Smooth muscle cell (in vitro differentiated cells): ENCODE data around the gene NCAM1. TPM values are rescaled to one million over a fixed set of nuclear protein-coding genes. Genes with fewer than 3 reads are reported as not detected.

Experiments
- DNase-seq: peaks from one replicate; lab custom pipeline; 2025; ENCODE audit not compliant: unreplicated experiment; lab: John Stamatoyannopoulos, UW
- H2AFZ ChIP-seq: fragments of 200-600 bp; sonication (generic); 2 replicates; pipeline ENCODE4 v1.6.0; 2016; ENCODE audit warnings: antibody characterized with exemption, low read depth, mild to moderate bottlenecking
- H3F3A ChIP-seq: fragments of 200-600 bp; sonication (generic); 2 replicates; pipeline ENCODE4 v1.6.0; 2017; ENCODE audit warnings: antibody characterized with exemption, low read depth
- H3K27ac ChIP-seq: fragments of 200-600 bp; sonication (generic); 2 replicates; pipeline ENCODE4 v1.5.1; 2016; ENCODE audit warnings: low read depth, mild to moderate bottlenecking
- H3K27me3 ChIP-seq: fragments of 200-600 bp; sonication (generic); 2 replicates; pipeline ENCODE4 v1.6.1; 2016; ENCODE audit warnings: low read depth, mild to moderate bottlenecking
- H3K36me3 ChIP-seq: fragments of 200-600 bp; sonication (generic); 2 replicates; pipeline ENCODE4 v1.5.1; 2016; ENCODE audit warnings: low read depth
- H3K4me1 ChIP-seq: fragments of 200-600 bp; sonication (generic); 2 replicates; pipeline ENCODE4 v1.5.1; 2016; ENCODE audit warnings: low read depth
- H3K4me2 ChIP-seq: fragments of 200-600 bp; sonication (generic); 2 replicates; pipeline ENCODE4 v1.6.0; 2016; ENCODE audit warnings: mild to moderate bottlenecking
- H3K4me3 ChIP-seq: fragments of 200-600 bp; sonication (generic); 2 replicates; pipeline ENCODE4 v1.5.1; 2016; ENCODE audit warnings: mild to moderate bottlenecking
- H3K79me2 ChIP-seq: fragments of 200-600 bp; sonication (generic); 2 replicates; pipeline ENCODE4 v1.6.0; 2016; ENCODE audit warnings: low read depth, mild to moderate bottlenecking
- H3K9ac ChIP-seq: fragments of 200-600 bp; sonication (generic); 2 replicates; pipeline ENCODE4 v1.6.0; 2016; ENCODE audit warnings: low read depth
- H3K9me3 ChIP-seq: fragments of 200-600 bp; sonication (generic); replicated peaks from 2 replicates; pipeline ENCODE4 v1.5.1; 2016; ENCODE audit warnings: low read depth
- H4K20me1 ChIP-seq: fragments of 200-600 bp; sonication (generic); 2 replicates; pipeline ENCODE4 v1.6.0; 2016; ENCODE audit warnings: low read depth
- whole genome bisulfite sequencing: methylation state at CpG from one replicate; pipeline ENCODE4 v1.1.7; 2016; ENCODE audit warnings: low lambda C conversion rate; 5-methylcytosine and 5-hydroxymethylcytosine counted together
- polyA plus RNA-seq: library from polyadenylated mRNA; unstranded; fragments of >200 nt; fragmentation: Nextera tagmentation; extraction: Ambion mirVana; gene quantifications from 2 replicates; pipeline ENCODE4 v1.2.1, GENCODE V29; 2016
- total RNA-seq: library from RNA; depleted of rRNA; stranded (reverse); fragments of >200 nt; gene quantifications from 2 replicates; pipeline ENCODE4 v1.2.3, GENCODE V29; 2014
- TF ChIP-seq, protein P1 (sequence below): fragments of 200-600 bp; sonication (generic); IDR thresholded peaks from 2 replicates; pipeline ENCODE4 v1.5.1; 2017; ENCODE audit warnings: borderline replicate concordance, mild to moderate bottlenecking, antibody characterized with exemption; ENCODE audit not compliant: insufficient read depth, poor library complexity, severe bottlenecking

The NCAM1 gene
- total and polyA plus RNA-seq, 2 experiments from 2014 or later = 8.1 to 12.0 TPM

GRCh38 chr11:112949781-112950575 is 11.2 kb upstream of the NCAM1 start:
- WGBS = 76% methylated on average over 6 of the region's 6 CpGs
- TF ChIP-seq, protein P1, sequence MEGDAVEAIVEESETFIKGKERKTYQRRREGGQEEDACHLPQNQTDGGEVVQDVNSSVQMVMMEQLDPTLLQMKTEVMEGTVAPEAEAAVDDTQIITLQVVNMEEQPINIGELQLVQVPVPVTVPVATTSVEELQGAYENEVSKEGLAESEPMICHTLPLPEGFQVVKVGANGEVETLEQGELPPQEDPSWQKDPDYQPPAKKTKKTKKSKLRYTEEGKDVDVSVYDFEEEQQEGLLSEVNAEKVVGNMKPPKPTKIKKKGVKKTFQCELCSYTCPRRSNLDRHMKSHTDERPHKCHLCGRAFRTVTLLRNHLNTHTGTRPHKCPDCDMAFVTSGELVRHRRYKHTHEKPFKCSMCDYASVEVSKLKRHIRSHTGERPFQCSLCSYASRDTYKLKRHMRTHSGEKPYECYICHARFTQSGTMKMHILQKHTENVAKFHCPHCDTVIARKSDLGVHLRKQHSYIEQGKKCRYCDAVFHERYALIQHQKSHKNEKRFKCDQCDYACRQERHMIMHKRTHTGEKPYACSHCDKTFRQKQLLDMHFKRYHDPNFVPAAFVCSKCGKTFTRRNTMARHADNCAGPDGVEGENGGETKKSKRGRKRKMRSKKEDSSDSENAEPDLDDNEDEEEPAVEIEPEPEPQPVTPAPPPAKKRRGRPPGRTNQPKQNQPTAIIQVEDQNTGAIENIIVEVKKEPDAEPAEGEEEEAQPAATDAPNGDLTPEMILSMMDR = no peak
- Histone ChIP-seq H3K4me2 (no peak overlapping the region), H3K4me1 (no peaks in the 10 kb centered on the region), H3K9me3 (no peaks in the 10 kb centered on the region), H3K9ac (no peak overlapping the region), H4K20me1 (no peaks in the 10 kb centered on the region), H3K27ac (no peak overlapping the region), H3K27me3 (no peaks in the 10 kb centered on the region), H3K4me3 (no peak overlapping the region), H3K79me2 (no peaks in the 10 kb centered on the region), H3K36me3 (no peaks in the 10 kb centered on the region), H2AFZ (no peak overlapping the region), H3F3A (no peaks in the 10 kb centered on the region)
- DNase-seq = no peak

GRCh38 chr11:112958670-112959069 is 2.5 kb upstream of the NCAM1 start:
- Histone ChIP-seq H3K9ac (no peak overlapping the region), H3F3A (peaks cover 2% of the 10 kb centered on the region), H3K36me3 (no peaks in the 10 kb centered on the region), H3K4me1 (peaks cover 3% of the 10 kb centered on the region), H4K20me1 (no peaks in the 10 kb centered on the region), H3K27ac (no peak overlapping the region), H3K79me2 (no peaks in the 10 kb centered on the region), H3K27me3 (no peaks in the 10 kb centered on the region), H3K9me3 (no peaks in the 10 kb centered on the region), H3K4me2 (peak overlapping the region; percentile 13), H3K4me3 (no peak overlapping the region), H2AFZ (peak overlapping the region; percentile 1)
- WGBS = 26% methylated on average over 4 of the region's 4 CpGs
- no peak for DNase-seq
- TF ChIP-seq, protein P1 = peak; percentile 29

- no peaks in the 10 kb centered on the region for H3K36me3 ChIP-seq
- no peaks in the 10 kb centered on the region for H3K9me3 ChIP-seq
- H3K4me1 ChIP-seq = peaks cover 6% of the 10 kb centered on the region
- 2% methylated on average over 78 of the region's 82 CpGs for WGBS
- TF ChIP-seq, protein P1 = no peak
- peaks cover 4% of the 10 kb centered on the region for H3F3A ChIP-seq
- no peaks in the 10 kb centered on the region for H4K20me1 ChIP-seq
- peak overlapping the region; percentile 67 for H3K4me3 ChIP-seq
- peak overlapping the region; percentile 89 for H3K4me2 ChIP-seq
- H2AFZ ChIP-seq = peak overlapping the region; percentile 89
- DNase-seq = no peak
- no peaks in the 10 kb centered on the region for H3K79me2 ChIP-seq
- H3K27ac ChIP-seq = no peak overlapping the region
- H3K27me3 ChIP-seq = no peaks in the 10 kb centered on the region
- H3K9ac ChIP-seq = no peak overlapping the region
These were observed 745 bp downstream of the NCAM1 start for GRCh38 chr11:112961751-112962578.
